IPS DF 4.7 (cell line): ENCODE results near the gene MYMK.

Experiments
- DNase-seq: peaks from one replicate; pipeline ENCODE4 v3.0.0-alpha.2; 2013; ENCODE audit warnings: low spot score; ENCODE audit errors: extremely low read depth

The MYMK gene

DNA sequence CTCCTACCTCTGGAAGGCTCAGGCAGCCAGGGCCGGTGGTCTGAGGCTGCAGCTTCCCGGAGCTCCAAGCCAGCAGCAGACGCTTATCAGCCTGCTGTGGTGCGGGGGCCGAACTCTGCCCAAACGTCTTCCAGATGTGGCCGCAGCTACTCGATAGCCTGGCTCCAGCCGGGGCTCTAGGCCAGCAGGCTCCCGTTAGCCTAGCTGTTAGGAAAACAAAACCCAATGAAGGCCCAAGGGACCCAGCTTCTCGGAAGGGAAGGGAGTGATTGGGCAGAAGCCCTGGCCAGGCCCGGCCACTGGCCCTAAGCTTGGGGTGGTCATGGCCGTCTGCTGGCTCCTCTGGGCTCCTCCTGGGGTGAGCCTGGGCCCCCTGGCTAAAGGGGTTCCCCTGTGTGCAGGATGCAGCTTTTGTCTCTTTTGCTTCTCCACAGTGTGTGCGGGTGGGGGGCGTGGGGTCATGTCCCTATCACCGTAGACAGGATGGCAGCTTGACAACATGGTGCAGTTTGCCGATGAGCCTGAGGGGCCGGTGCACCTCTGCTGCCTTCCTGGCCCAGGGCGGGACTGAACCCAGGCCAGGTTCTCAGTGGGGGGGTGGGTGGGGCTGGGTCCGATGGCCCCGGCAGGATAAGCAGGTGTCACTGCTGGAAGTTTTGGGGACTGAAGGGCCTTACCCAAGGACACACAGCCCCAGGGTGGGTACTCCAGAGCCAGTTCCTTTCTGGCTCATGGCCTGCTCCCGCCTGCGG, 18.7 kb downstream of the MYMK start:
- no peak for DNase-seq

DNA sequence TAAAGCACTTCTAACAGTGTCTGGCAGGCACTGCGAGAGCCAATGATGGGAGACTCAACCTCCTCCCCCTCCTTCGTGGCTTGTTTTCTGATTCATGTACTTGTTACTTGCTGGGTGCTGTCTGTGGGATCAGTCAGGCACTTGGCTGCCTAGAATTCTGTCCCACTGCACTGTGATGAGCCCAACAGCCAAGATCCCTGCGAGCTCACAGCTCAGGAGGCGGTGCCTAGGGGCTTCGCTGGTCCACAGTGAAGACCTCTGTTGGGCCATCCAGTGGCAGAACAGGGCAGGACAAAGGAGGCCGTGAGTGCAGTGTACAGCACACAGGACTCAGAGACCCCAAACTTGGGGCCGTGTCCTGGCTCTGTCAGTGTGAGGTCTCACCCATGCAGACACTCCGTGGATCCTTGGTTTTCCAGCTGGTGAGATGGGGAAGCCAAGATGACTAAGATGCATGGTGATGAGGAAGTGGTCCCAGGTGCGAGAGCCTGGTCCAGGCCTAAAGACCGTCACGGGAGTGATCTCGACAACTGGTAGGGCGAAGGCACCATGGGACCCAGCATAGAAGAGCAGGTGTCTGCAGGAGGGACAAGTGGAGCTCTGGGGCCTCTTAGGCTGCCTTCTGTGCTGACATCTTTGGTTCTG, 19.5 kb downstream of the MYMK start:
- DNase-seq, result no peak

GRCh38 chr9:133502112-133502511, 22.6 kb downstream of the MYMK start:
- DNase-seq, result no peak

DNA sequence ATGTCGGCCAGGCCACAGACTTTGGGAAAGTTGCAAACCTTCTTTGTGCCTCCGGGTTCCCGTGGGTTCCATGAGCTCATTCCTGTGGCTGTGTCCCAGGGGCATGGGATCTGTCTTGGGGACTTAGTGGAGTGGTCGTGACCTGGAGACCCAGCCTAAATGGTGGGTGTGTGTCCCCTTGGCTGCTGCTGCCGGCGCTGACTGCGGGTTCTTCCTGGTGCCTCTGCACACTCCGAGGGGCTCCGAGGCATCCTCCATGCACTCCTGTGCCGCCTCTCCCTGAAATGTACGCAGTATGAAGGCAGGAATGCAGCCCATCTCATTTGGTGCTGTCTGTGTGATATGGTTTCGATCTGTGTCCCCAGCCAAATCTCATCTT, 24.9 kb downstream of the MYMK start:
- DNase-seq, result no peak

- DNase-seq, result no peak
These were observed 25.4 kb downstream of the MYMK start for GRCh38 chr9:133499132-133499891.

- DNase-seq, result no peak
These were observed 27.6 kb downstream of the MYMK start for GRCh38 chr9:133496861-133497842.

- DNase-seq, result no peak
These were observed 29.1 kb downstream of the MYMK start for GRCh38 chr9:133495327-133496293.

DNA sequence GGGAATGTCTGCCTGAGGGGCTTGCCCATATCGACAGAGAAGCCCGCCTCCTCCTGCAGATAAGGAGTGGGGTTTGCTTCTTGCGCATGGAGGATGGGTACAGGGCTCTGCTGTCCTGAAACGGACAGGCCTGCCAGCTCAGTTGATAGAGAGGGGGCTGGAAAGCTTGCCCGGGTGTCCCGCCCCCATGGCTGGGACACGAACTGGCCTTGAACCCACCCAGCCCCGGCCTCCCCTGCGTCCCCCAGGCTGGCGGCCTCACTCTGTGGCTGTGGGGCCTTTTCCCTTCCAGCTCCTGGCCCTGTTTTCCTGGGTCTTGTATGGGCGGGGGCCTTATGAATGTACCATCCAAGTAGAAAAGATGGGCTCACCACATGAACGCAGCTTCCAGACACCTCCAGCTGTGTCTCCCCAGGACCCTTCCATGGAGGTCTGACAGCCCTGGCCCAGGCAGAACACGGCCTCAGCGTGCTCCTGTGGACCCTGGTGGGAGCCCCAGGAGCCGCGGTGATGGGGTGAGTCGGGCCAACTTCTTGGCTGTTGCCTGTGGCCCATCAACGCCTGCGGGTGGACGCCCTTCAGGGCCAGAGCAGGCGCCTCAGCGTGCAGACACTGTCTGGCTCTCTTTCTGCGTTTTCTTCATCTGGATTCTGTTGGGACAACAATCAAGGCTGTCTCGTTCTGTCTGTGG, 30.0 kb downstream of the MYMK start:
- no peak for DNase-seq

DNA sequence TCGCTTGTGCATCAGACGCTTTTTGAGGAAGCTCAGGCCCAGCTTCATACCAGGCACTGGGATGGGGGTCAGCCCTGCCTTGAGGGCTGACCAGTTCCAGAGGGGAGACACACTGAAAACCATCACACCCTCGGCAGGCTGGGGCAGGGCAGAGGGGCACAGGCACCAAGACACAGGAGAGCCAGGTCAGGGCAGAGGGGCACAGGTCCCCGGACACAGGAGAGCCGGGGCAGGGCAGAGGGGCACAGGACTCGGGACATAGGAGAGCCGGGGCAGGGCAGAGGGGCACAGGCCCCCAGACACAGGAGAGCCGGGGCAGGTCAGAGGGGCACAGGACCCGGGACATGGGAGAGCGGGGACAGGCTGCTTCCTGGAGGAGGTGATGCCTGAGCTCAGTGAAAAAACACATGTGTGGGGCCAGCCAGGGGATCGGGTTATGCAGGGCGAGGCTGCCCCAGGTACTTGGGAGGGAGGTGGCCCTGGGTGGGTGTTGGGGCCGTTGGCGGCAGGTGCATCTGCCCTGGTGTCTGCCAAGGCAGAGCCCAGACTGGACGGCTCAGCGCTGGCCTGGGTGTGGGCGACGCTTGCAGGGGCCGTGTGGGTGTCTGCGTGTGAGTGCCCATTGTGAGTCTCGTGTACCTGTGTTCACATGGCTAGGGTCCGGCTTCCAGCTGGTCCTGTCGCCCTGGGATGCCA, 30.8 kb downstream of the MYMK start:
- DNase-seq, result no peak

DNA sequence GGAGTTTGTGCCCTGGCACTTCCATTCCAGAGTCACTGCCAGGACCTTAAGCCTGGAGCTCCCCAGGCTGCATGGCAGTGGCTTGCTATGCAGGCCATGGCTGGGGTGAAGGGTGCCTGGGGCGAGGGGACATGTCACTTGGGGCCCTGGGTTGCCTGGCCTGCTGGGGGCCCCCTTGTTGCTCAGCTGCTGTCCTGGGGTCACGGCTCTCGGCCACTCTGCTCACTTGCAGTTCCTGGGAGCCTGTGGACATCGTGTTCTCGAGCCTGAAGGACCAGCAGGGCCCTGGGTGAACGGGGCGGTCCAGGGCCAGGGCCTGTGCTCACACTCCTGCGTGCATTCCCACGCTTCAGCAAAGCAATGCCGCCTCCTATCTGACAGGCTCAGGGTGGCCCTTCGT, 31.3 kb downstream of the MYMK start:
- DNase-seq, result no peak

DNA sequence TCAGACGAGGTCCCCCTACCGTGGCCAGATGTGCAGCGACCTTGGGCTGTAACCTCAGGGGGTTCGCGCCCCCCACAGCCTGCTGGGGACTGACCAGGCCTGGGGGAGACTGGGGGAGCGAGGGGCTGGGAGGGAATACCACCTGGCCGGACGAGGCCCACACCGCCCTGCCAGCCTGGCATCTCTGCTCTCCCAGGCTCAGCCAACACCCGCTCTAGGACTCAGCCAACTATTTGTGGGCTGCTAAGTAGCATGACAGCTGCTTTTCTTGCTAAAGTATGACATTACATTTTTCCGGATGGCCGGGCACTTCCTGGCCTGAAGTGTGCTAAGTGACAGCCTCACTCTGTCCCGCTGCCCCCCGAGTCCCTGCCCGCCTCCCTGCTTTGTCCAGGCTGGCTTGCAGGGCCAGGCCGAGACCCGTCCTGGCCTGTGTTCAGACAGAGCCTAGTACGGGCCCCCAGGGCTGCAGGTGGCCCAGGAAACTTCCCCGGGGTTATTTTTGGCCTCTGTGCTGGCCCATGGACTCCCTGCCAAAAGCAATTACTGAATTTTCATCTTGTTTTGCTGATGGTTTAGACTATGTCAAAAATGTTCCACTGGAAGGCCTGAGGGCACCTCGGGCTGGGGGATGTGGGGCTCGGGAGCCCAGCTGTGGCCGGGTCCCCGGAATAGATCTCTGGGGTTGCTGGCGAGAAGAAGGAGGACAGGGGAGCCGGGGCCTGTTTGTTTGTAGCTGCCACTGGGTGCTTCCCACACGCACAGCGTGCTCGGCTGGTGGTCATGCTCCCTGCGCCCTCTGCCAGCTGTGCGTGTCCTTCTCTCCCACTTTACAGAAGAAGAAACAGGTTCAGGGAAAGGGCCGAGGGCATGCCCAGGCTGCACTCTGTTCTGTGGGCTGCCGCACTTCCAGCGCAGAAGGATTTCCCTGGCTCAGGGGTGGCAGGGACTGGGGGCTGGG, 32.4 kb downstream of the MYMK start:
- no peak for DNase-seq

GRCh38 chr9:133491656-133491925, 33.2 kb downstream of the MYMK start:
- DNase-seq, result no peak

DNA sequence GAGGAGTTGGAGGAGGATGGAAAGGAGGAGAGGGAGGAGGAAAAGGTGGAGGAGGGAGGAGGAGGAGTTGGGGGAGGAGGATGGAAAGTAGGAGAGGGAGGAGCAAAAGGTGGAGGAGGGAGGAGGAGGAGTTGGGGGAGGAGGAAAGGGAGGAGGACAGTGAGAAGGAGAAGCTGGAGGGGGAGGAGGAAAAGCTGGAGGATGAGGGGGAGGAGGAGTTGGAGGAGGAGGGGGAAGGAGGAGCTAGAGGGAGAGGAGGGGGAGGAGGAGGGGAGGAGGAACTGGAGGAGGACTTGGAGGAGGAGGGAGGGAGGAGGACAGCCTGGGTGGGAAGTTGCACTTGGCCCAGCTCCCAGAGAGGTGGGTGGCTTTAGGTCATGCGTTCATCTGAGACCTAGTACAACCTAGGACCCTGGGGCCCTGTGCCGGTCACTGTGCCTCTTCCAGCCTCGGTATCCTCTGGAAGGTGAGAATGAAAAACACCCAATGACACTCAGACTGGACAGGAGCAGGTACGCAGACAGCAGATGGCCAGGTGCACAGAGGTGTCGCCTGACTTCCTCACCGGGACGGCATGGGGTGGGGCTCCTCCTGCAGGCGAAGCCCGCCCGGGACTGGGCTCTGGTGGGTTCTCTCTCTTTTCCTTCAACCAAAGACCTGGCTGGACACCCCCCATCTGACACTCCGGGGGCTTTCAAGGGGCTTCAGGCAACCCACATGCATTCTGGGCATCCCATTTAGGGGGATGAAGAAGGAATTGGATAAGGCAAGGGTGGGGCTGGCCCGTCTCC, 33.7 kb downstream of the MYMK start:
- no peak for DNase-seq

DNA sequence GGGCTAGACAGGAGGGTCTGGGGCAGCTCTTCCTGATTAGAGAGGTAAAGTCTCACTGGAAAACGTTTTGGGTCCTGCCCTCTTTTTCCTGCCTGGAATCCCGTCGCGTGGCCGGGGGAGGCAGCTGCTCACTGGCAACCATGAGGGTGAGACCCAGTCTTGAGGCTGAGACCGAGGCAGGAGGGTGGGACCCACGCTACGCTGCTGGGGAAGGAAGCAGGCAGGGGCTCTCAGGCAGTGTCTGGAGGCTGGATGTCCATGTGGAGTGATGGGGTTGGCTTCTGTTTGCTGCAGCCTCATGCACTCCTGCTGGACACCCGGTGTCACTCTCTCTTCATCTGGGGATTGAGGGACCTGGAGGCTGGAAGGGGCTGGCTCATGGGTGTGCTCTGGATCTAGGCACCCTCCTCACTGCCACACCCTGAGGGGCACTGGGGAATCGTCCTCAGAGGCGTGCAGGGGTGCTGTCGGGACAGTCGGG, 34.5 kb downstream of the MYMK start:
- DNase-seq, result no peak

GRCh38 chr9:133489253-133490190, 35.2 kb downstream of the MYMK start:
- DNase-seq, result no peak

- DNase-seq, result no peak
These were observed 36.0 kb downstream of the MYMK start for GRCh38 chr9:133488686-133489252.
